BJ (cell line): ENCODE data around the gene PCDH12. TPM values are rescaled to one million over a fixed set of nuclear protein-coding genes. Genes with fewer than 3 reads are reported as not detected.

Experiments used
- CTCF ChIA-PET: fragments of 350-600 bp; formaldehyde crosslinking; extraction: SDS; loops from one replicate; lab custom pipeline; 2021; ENCODE audit warnings: antibody characterized with exemption, inconsistent platforms; lab: Yijun Ruan, JAX
- POLR2A ChIA-PET: fragments of 300-600 bp; sonication (Branson Sonifier 250); formaldehyde crosslinking; extraction: SDS; loops from one replicate; lab custom pipeline; 2021; ENCODE audit warnings: antibody characterized with exemption; lab: Charles Lee
- DNase-seq: peaks from one replicate; pipeline ENCODE4 v3.0.0-alpha.2; 2011; ENCODE audit warnings: low read depth
- H3K27me3 ChIP-seq: 2 replicates; pipeline ENCODE4 v1.6.0; 2011; ENCODE audit warnings: low read length; ENCODE audit not compliant: control insufficient read depth, insufficient read depth
- H3K36me3 ChIP-seq: 2 replicates; pipeline ENCODE4 v1.5.1; 2011; ENCODE audit warnings: low read length; ENCODE audit not compliant: control insufficient read depth, insufficient read depth
- H3K4me3 ChIP-seq: 2 replicates; pipeline ENCODE4 v1.5.1; 2011; ENCODE audit warnings: low read depth, mild to moderate bottlenecking, control low read depth, low read length
- CTCF ChIP-seq: IDR thresholded peaks from 2 replicates; pipeline ENCODE4 v1.5.1; 2011; ENCODE audit warnings: low read depth, mild to moderate bottlenecking, control low read depth, inconsistent platforms, low read length, moderate library complexity; ENCODE audit not compliant: insufficient read depth
- polyA plus RNA-seq: library from polyadenylated mRNA; depleted of rRNA; stranded (reverse); fragments of >200 nt; gene quantifications from 2 replicates; pipeline ENCODE4 v1.2.3, GENCODE V29; 2011

Gene PCDH12
- polyA plus RNA-seq, 1 experiment, result 0.01 TPM

- ChIA-PET POLR2A (no interaction called here), CTCF (interaction anchor here (1.2 to 5.7 kb wide), 4 partner anchors 17 to 62 kb away, joined by 3 to 57 read pairs (median 6); partner anchors contain the start of gene PCDH12)
Measured at GRCh38 chr5:141942185-141942857, 15.7 kb downstream of the PCDH12 start.

GRCh38 chr5:141941779-141942178 is 16.2 kb downstream of the PCDH12 start:
- Histone ChIP-seq H3K4me3 (no peak overlapping the region), H3K27me3 (no peaks in the 10 kb centered on the region), H3K36me3 (peaks cover 15% of the 10 kb centered on the region)
- POLR2A ChIA-PET, result no interaction called here
- CTCF ChIA-PET, result interaction anchor here (0.8 to 5.7 kb wide), 8 partner anchors 9 to 246 kb away, joined by 3 to 57 read pairs (median 4); partner anchors contain the start of genes PCDH1 and PCDH12
- no peak for DNase-seq
- TF ChIP-seq CTCF, result no peak

More at GRCh38 chr5:141942185-141942857, 15.7 kb downstream of the PCDH12 start:
- no peak for TF ChIP-seq CTCF
- H3K4me3 ChIP-seq, result no peak overlapping the region
- H3K36me3 ChIP-seq, result peaks cover 11% of the 10 kb centered on the region
- no peaks in the 10 kb centered on the region for H3K27me3 ChIP-seq
- DNase-seq, result no peak

GRCh38 chr5:141941307-141941706 is 16.7 kb downstream of the PCDH12 start:
- no peak for TF ChIP-seq CTCF
- POLR2A ChIA-PET, result interaction anchor here (1.5 kb wide), 1 partner anchor 18 kb away, joined by 3 read pairs; the partner anchor contains the start of gene DELE1
- peak; percentile 6 for DNase-seq
- H3K4me3 ChIP-seq, result no peak overlapping the region
- H3K27me3 ChIP-seq, result no peaks in the 10 kb centered on the region
- peaks cover 16% of the 10 kb centered on the region for H3K36me3 ChIP-seq
- CTCF ChIA-PET, result interaction anchor here (0.8 to 5.7 kb wide), 12 partner anchors 9 to 250 kb away, joined by 3 to 57 read pairs (median 5); partner anchors contain the start of genes DELE1, PCDH1, PCDH12 and RNF14

- DNase-seq, result peak; percentile 41
- no peaks in the 10 kb centered on the region for H3K27me3 ChIP-seq
- H3K36me3 ChIP-seq, result peaks cover 18% of the 10 kb centered on the region
- H3K4me3 ChIP-seq, result no peak overlapping the region
- POLR2A ChIA-PET, result interaction anchor here (1.5 kb wide), 1 partner anchor 17 kb away, joined by 3 read pairs; the partner anchor contains the start of gene DELE1
- peak; percentile 48 for TF ChIP-seq CTCF
- CTCF ChIA-PET, result interaction anchor here (0.8 to 5.7 kb wide), 12 partner anchors 10 to 249 kb away, joined by 3 to 57 read pairs (median 5); partner anchors contain the start of genes DELE1, PCDH1, PCDH12 and RNF14
Measured at GRCh38 chr5:141940695-141941271, 17.2 kb downstream of the PCDH12 start.

GRCh38 chr5:141935538-141935937 is 22.5 kb downstream of the PCDH12 start:
- POLR2A ChIA-PET, result no interaction called here

More at GRCh38 chr5:141935538-141935937, 22.5 kb downstream of the PCDH12 start:
- no peak for TF ChIP-seq CTCF
- H3K27me3 ChIP-seq, result no peaks in the 10 kb centered on the region
- peaks cover 43% of the 10 kb centered on the region for H3K36me3 ChIP-seq
- H3K4me3 ChIP-seq, result no peak overlapping the region
- CTCF ChIA-PET, result interaction anchor here (1.0 to 1.3 kb wide), 2 partner anchors 26 to 54 kb away, joined by 3 to 4 read pairs; no protein-coding TSS in a partner anchor
- DNase-seq, result no peak
